HepG2 (cell line): ENCODE measurements around the gene MYO10. TPM values are rescaled to one million over a fixed set of nuclear protein-coding genes. Genes with fewer than 3 reads are reported as not detected.

ENCODE experiments used
- ATAC-seq: fragments of 200-7000 bp; cut with Tn5 transposase; 3 replicates; pipeline ENCODE4 v1.9.1; 2020; ENCODE audit warnings: mild to moderate bottlenecking, moderate library complexity
- BruUV-seq: library from RNA; stranded (reverse); fragments of 400-500 nt; replicated peaks from 2 replicates; lab custom pipeline; 2021; lab: Mats Ljungman, UMichigan
- CTCF ChIA-PET: fragments of 300-600 bp; formaldehyde crosslinking; extraction: SDS; loops from one replicate; lab custom pipeline; 2021; ENCODE audit warnings: low total read pairs, inconsistent platforms, low intra/inter-chr PET ratio; lab: Yijun Ruan, JAX
- POLR2A ChIA-PET: fragments of 350-600 bp; sonication (Branson Sonifier 250); formaldehyde crosslinking; loops from one replicate; lab custom pipeline; 2020; ENCODE audit warnings: antibody characterized with exemption, inconsistent platforms; lab: Yijun Ruan, JAX
- DNase-seq: peaks from one replicate; pipeline ENCODE4 v3.0.0-alpha.2; 2015; ENCODE audit warnings: low spot score
- FAIRE-seq: peaks from 3 replicates; lab custom pipeline; 2011; peaks lifted over from hg19 to GRCh38; lab: Jason Lieb, UNC
- H2AFZ ChIP-seq: one replicate; pipeline ENCODE4 v1.6.1; 2011; ENCODE audit warnings: low read length, inconsistent platforms
- H3K27ac ChIP-seq: fragments of 300-600 bp; 3 replicates; pipeline ENCODE4 v1.8.0; 2011; ENCODE audit warnings: mixed run types, mild to moderate bottlenecking, mixed read lengths, low read length, inconsistent platforms; ENCODE audit not compliant: insufficient read depth; ENCODE audit errors: extremely low read length
- H3K27me3 ChIP-seq, 2 experiments: fragments of 200-600 bp in 1 of 2; 2 replicates in 1 of 2; 3 replicates in 1 of 2; pipeline versions ENCODE4 v1.6.0 to v1.8.0; 2011; ENCODE audit warnings: low read length in 2 of 2, mild to moderate bottlenecking in 2 of 2, moderate library complexity in 2 of 2, inconsistent platforms in 1 of 2; ENCODE audit not compliant: insufficient read depth in 2 of 2, control insufficient read depth in 1 of 2
- H3K36me3 ChIP-seq, 2 experiments: fragments of 200-600 bp in 1 of 2; replicated peaks in 1 of 2; 2 replicates in 1 of 2; 3 replicates in 1 of 2; pipeline versions ENCODE4 v1.5.1 to v1.8.0; 2011; ENCODE audit warnings: low read length in 2 of 2, inconsistent platforms in 1 of 2; ENCODE audit not compliant: insufficient read depth in 2 of 2, control insufficient read depth in 1 of 2
- H3K4me1 ChIP-seq: 2 replicates; pipeline ENCODE4 v1.5.1; 2012; ENCODE audit warnings: low read length, inconsistent platforms; ENCODE audit not compliant: insufficient read depth
- H3K4me2 ChIP-seq: 2 replicates; pipeline ENCODE4 v1.6.0; 2011; ENCODE audit warnings: low read depth, low read length, inconsistent platforms
- H3K4me3 ChIP-seq, 3 experiments: fragments of 200-600 bp in 1 of 3; sonication (generic), shearing (Covaris generic) in 1 of 3; replicated peaks in 1 of 3; 2 replicates each; pipeline ENCODE4 v1.5.1; 2011 to 2016; ENCODE audit warnings: low read length in 3 of 3, inconsistent platforms in 2 of 3, low read depth in 2 of 3, mild to moderate bottlenecking in 2 of 3, control low read depth in 1 of 3, mixed read lengths in 1 of 3; ENCODE audit not compliant: insufficient read depth in 1 of 3
- H3K79me2 ChIP-seq: one replicate; pipeline ENCODE4 v1.6.1; 2011; ENCODE audit warnings: low read length, inconsistent platforms; ENCODE audit not compliant: insufficient read depth
- H3K9ac ChIP-seq: 2 replicates; pipeline ENCODE4 v1.6.0; 2011; ENCODE audit warnings: mild to moderate bottlenecking, low read depth, low read length, inconsistent platforms; ENCODE audit not compliant: insufficient read depth
- H3K9me3 ChIP-seq: 2 replicates; pipeline ENCODE4 v1.5.1; 2012; ENCODE audit warnings: mild to moderate bottlenecking, low read length
- H4K20me1 ChIP-seq: 2 replicates; pipeline ENCODE4 v1.6.0; 2011; ENCODE audit warnings: inconsistent platforms, mild to moderate bottlenecking, low read length, moderate library complexity; ENCODE audit not compliant: insufficient read depth
- BCL6 ChIP-seq: IDR thresholded peaks from 2 replicates; pipeline ENCODE4 v1.6.1; 2016; ENCODE audit warnings: missing genetic modification reagents, missing compliant biosample characterization
- E2F1 ChIP-seq: sonication (generic); formaldehyde crosslinking; IDR thresholded peaks from 2 replicates; pipeline ENCODE4 v1.5.0; 2020; ENCODE audit warnings: missing genetic modification reagents
- FOXP1 ChIP-seq, 2 experiments: fragments of 450-650 bp in 1 of 2; IDR thresholded peaks; 2 replicates each; pipeline ENCODE4 v1.6.1; 2017 to 2018; ENCODE audit warnings: antibody characterized with exemption in 1 of 2
- HOXA3 ChIP-seq: sonication (generic); formaldehyde crosslinking; IDR thresholded peaks from 2 replicates; pipeline ENCODE4 v1.5.0; 2020; ENCODE audit warnings: missing genetic modification reagents
- HOXA5 ChIP-seq: sonication (generic); formaldehyde crosslinking; IDR thresholded peaks from 2 replicates; pipeline ENCODE4 v1.4.0; 2020; ENCODE audit warnings: missing genetic modification reagents
- KAT2B ChIP-seq: fragments of 150-350 bp; IDR thresholded peaks from 2 replicates; pipeline ENCODE4 v1.6.1; 2014; ENCODE audit warnings: low read depth, low read length, borderline replicate concordance
- KMT2B ChIP-seq: IDR thresholded peaks from 2 replicates; pipeline ENCODE4 v1.6.1; 2016; ENCODE audit warnings: missing genetic modification reagents, missing compliant biosample characterization
- NCOA2 ChIP-seq: sonication (generic); formaldehyde crosslinking; IDR thresholded peaks from 2 replicates; pipeline ENCODE4 v1.8.0; 2022; ENCODE audit warnings: inconsistent platforms
- NR2F6 ChIP-seq, 2 experiments: IDR thresholded peaks; 2 replicates each; pipeline ENCODE4 v1.6.1; 2016; ENCODE audit warnings: antibody characterized with exemption in 1 of 2, mild to moderate bottlenecking in 1 of 2
- PITX1 ChIP-seq: sonication (generic); formaldehyde crosslinking; IDR thresholded peaks from 2 replicates; pipeline ENCODE4 v1.5.1; 2020; ENCODE audit warnings: mild to moderate bottlenecking, missing genetic modification reagents
- SKI ChIP-seq: fragments of 450-650 bp; IDR thresholded peaks from one replicate; pipeline ENCODE4 v1.6.1; 2018; ENCODE audit warnings: mild to moderate bottlenecking; ENCODE audit not compliant: partially characterized antibody
- SMYD3 ChIP-seq: sonication (generic); formaldehyde crosslinking; IDR thresholded peaks from 2 replicates; pipeline ENCODE4 v1.8.1; 2023; ENCODE audit warnings: mild to moderate bottlenecking, missing genetic modification reagents
- TOE1 ChIP-seq: sonication (generic); formaldehyde crosslinking; IDR thresholded peaks from 2 replicates; pipeline ENCODE4 v1.4.0; 2020; ENCODE audit warnings: mild to moderate bottlenecking, missing genetic modification reagents
- ZBTB26 ChIP-seq: IDR thresholded peaks from 2 replicates; pipeline ENCODE4 v1.6.1; 2016; ENCODE audit warnings: missing compliant biosample characterization, missing genetic modification reagents, borderline replicate concordance
- ZBTB3 ChIP-seq: sonication (generic); formaldehyde crosslinking; IDR thresholded peaks from 2 replicates; pipeline ENCODE4 v1.4.0; 2020; ENCODE audit warnings: low read depth, mild to moderate bottlenecking, moderate library complexity, missing genetic modification reagents, borderline replicate concordance
- ZNF580 ChIP-seq: IDR thresholded peaks from 2 replicates; pipeline ENCODE4 v1.6.1; 2016; ENCODE audit warnings: low read depth, borderline replicate concordance
- ZNF891 ChIP-seq: sonication (generic); formaldehyde crosslinking; IDR thresholded peaks from 2 replicates; pipeline ENCODE4 v1.5.0; 2020; ENCODE audit warnings: mild to moderate bottlenecking, missing genetic modification reagents
- WGBS: methylation state at CpG from one replicate; pipeline ENCODE4 v1.1.6; 2017; ENCODE audit warnings: low lambda C conversion rate; 5-methylcytosine and 5-hydroxymethylcytosine counted together
- in situ Hi-C: cut with HindIII; loops from 2 replicates; pipeline ENCODE4 v1.10.0; 2017; ENCODE audit warnings: low pct_unique_long_range_greater_than_20kb; ENCODE audit not compliant: extremely low pct_ligation_motif_present
- intact Hi-C: fragments of 100-400 bp; cut with micrococcal nuclease; formaldehyde crosslinking; loops from one replicate; pipeline ENCODE4 v1.10.0; 2022; ENCODE audit not compliant: unreplicated experiment
- polyA plus RNA-seq, 8 experiments: library from polyadenylated mRNA; depleted of rRNA in 3 of 8; stranded (reverse) in 7 of 8; unstranded in 1 of 8; fragments of >200 nt; fragmentation: Illumina TruSeq in 4 of 8; extraction: Trizol in 4 of 8; gene quantifications; 2 replicates each; pipeline versions ENCODE4 v1.2.1 to v1.2.3, GENCODE V29; 2011 to 2016; ENCODE audit warnings: low read depth in 4 of 8, missing spikeins in 1 of 8, mixed read lengths in 1 of 8; ENCODE audit not compliant: insufficient read depth in 1 of 8
- total RNA-seq, 5 experiments: library from RNA; depleted of rRNA; stranded (reverse); fragments of >200 nt; fragmentation: Illumina TruSeq; extraction: Trizol; gene quantifications; 2 replicates each; pipeline ENCODE4 v1.2.3, GENCODE V29; 2016; ENCODE audit warnings: low read depth in 1 of 5

MYO10 gene
- total and polyA plus RNA-seq, 2 of the 13 experiments (the other 11 are each of a cell fraction or from before 2014, with no cell fraction given): 4.5 to 14.0 TPM

- no peaks in the 10 kb centered on the region; a peak in 2 of 5 replicates for H3K27me3 ChIP-seq
- intact Hi-C loops (no loop called here), in situ Hi-C loops (loop anchor here (10.0 kb wide), 1 partner anchor 176 kb away; no protein-coding TSS in a partner anchor)
- H3K4me1 ChIP-seq: no peaks in the 10 kb centered on the region
- WGBS: 60% methylated on average over 5 of the region's 5 CpGs
- no peak for TF ChIP-seq SKI
- TF ChIP-seq TOE1 (CRISPR knock-in tag): no peak
- TF ChIP-seq BCL6 (CRISPR knock-in tag): no peak
- no peak for TF ChIP-seq E2F1 (CRISPR knock-in tag)
- no peak for TF ChIP-seq NCOA2 (CRISPR knock-in tag)
- no peak for TF ChIP-seq HOXA5 (CRISPR knock-in tag)
- TF ChIP-seq HOXA3 (CRISPR knock-in tag): no peak
- no peak for TF ChIP-seq NR2F6 (IDR thresholded peaks at IDR 0.05)
- TF ChIP-seq NR2F6 (CRISPR knock-in tag; IDR thresholded peaks at IDR 0.05): no peak
- no peak for TF ChIP-seq ZBTB3 (CRISPR knock-in tag)
- TF ChIP-seq ZBTB26 (CRISPR knock-in tag): no peak
- no peak for TF ChIP-seq SMYD3 (CRISPR knock-in tag)
- TF ChIP-seq PITX1: no peak
- TF ChIP-seq KMT2B (CRISPR knock-in tag): no peak
- no peak for TF ChIP-seq ZNF580 (CRISPR knock-in tag)
- TF ChIP-seq FOXP1 (IDR thresholded peaks at IDR 0.05): no peak
- TF ChIP-seq FOXP1 (CRISPR knock-in tag; IDR thresholded peaks at IDR 0.05): no peak
- no peak for TF ChIP-seq ZNF891 (CRISPR knock-in tag)
- TF ChIP-seq KAT2B: no peak
- FAIRE-seq (no peak), ATAC-seq (no peak), DNase-seq (no peak)
- no peak overlapping the region for H3K4me2 ChIP-seq
- ChIA-PET CTCF (no interaction called here), POLR2A (no interaction called here)
- H4K20me1 ChIP-seq: no peaks in the 10 kb centered on the region
- no peak overlapping the region for H2AFZ ChIP-seq
- H3K9ac ChIP-seq: no peak overlapping the region
- no peak overlapping the region for H3K4me3 ChIP-seq
- no TSS peak for BruUV-seq
- peaks cover under 1 to 6% of the 10 kb centered on the region in 2 experiments; a peak in 4 of 5 replicates for H3K36me3 ChIP-seq
- no peaks in the 10 kb centered on the region for H3K79me2 ChIP-seq
- H3K9me3 ChIP-seq: no peaks in the 10 kb centered on the region
- H3K27ac ChIP-seq: no peak overlapping the region
Measured at GRCh38 chr5:16660982-16661381, 275.1 kb downstream of the MYO10 start.
